Loucy (cell line): ENCODE results near the gene LRRC47.

Experiments used
- H2AFZ ChIP-seq: fragments of 200-600 bp; sonication (generic); 2 replicates; pipeline ENCODE4 v1.6.0; 2016; ENCODE audit warnings: antibody characterized with exemption, mild to moderate bottlenecking, low read length, moderate library complexity
- H3F3A ChIP-seq: fragments of 200-600 bp; 2 replicates; pipeline ENCODE4 v1.6.0; 2016; ENCODE audit warnings: antibody characterized with exemption, low read depth, mild to moderate bottlenecking
- H3K27me3 ChIP-seq: fragments of 200-600 bp; sonication (generic); 2 replicates; pipeline ENCODE4 v1.6.1; 2014; ENCODE audit warnings: low read length, mild to moderate bottlenecking; ENCODE audit not compliant: insufficient read depth, poor library complexity, severe bottlenecking
- H3K36me3 ChIP-seq: fragments of 200-600 bp; sonication (generic); 2 replicates; pipeline ENCODE4 v1.6.1; 2016; ENCODE audit warnings: low read length; ENCODE audit not compliant: insufficient read depth
- H3K4me1 ChIP-seq: fragments of 200-600 bp; sonication (generic); 2 replicates; pipeline ENCODE4 v1.5.1; 2014; ENCODE audit warnings: low read length, mild to moderate bottlenecking; ENCODE audit not compliant: insufficient read depth, poor library complexity, severe bottlenecking
- H3K4me2 ChIP-seq: fragments of 200-600 bp; sonication (generic); 2 replicates; pipeline ENCODE4 v1.6.0; 2014; ENCODE audit warnings: antibody characterized with exemption, low read length, low read depth, mild to moderate bottlenecking; ENCODE audit not compliant: poor library complexity, severe bottlenecking
- H3K4me3 ChIP-seq: fragments of 200-600 bp; sonication (generic); 2 replicates; pipeline ENCODE4 v1.5.1; 2014; ENCODE audit warnings: low read length, mild to moderate bottlenecking, mixed read lengths; ENCODE audit not compliant: poor library complexity, severe bottlenecking
- H3K79me2 ChIP-seq: fragments of 200-600 bp; sonication (generic); 2 replicates; pipeline ENCODE4 v1.6.1; 2014; ENCODE audit warnings: low read length; ENCODE audit not compliant: insufficient read depth
- H3K9ac ChIP-seq: fragments of 200-600 bp; sonication (generic); 2 replicates; pipeline ENCODE4 v1.6.0; 2014; ENCODE audit warnings: mild to moderate bottlenecking, low read depth, low read length, moderate library complexity; ENCODE audit not compliant: poor library complexity, severe bottlenecking
- H3K9me2 ChIP-seq: fragments of 200-600 bp; sonication (generic); replicated peaks from 2 replicates; pipeline ENCODE4 v1.6.1; 2016; ENCODE audit warnings: low read depth, low read length, mixed read lengths
- H3K9me3 ChIP-seq: fragments of 200-600 bp; sonication (generic); 2 replicates; pipeline ENCODE4 v1.6.1; 2014; ENCODE audit warnings: mild to moderate bottlenecking, antibody characterized with exemption, low read length, low read depth; ENCODE audit not compliant: insufficient read depth
- H4K20me1 ChIP-seq: fragments of 200-600 bp; sonication (generic); 2 replicates; pipeline ENCODE4 v1.6.0; 2014; ENCODE audit warnings: antibody characterized with exemption, low read length, mild to moderate bottlenecking; ENCODE audit not compliant: insufficient read depth, poor library complexity, severe bottlenecking
- CTCF ChIP-seq: fragments of 200-600 bp; sonication (generic); conservative IDR thresholded peaks from 2 replicates; pipeline ENCODE4 v1.5.1; 2014; ENCODE audit warnings: mild to moderate bottlenecking, antibody characterized with exemption, low read length
- EZH2phosphoT487 ChIP-seq: fragments of 200-600 bp; IDR thresholded peaks from 2 replicates; pipeline ENCODE4 v1.6.1; 2018; ENCODE audit warnings: antibody characterized with exemption, mild to moderate bottlenecking, moderate library complexity, borderline replicate concordance

LRRC47 gene

GRCh38 chr1:3744646-3745045 is 51.7 kb downstream of the LRRC47 start:
- no peak for TF ChIP-seq EZH2phosphoT487
- TF ChIP-seq CTCF: no peak
- H3K9me3 ChIP-seq: no peaks in the 10 kb centered on the region
- no peaks in the 10 kb centered on the region for H3K79me2 ChIP-seq
- H3K36me3 ChIP-seq: no peaks in the 10 kb centered on the region
- no peak overlapping the region for H3K4me3 ChIP-seq
- H3F3A ChIP-seq: no peaks in the 10 kb centered on the region
- H4K20me1 ChIP-seq: no peaks in the 10 kb centered on the region
- no peaks in the 10 kb centered on the region for H3K9me2 ChIP-seq
- H3K4me2 ChIP-seq: no peak overlapping the region
- no peak overlapping the region for H3K9ac ChIP-seq
- no peaks in the 10 kb centered on the region for H3K27me3 ChIP-seq
- H2AFZ ChIP-seq: no peak overlapping the region
- no peaks in the 10 kb centered on the region for H3K4me1 ChIP-seq

- no peaks in the 10 kb centered on the region for H3K36me3 ChIP-seq
- no peaks in the 10 kb centered on the region for H3K27me3 ChIP-seq
- H2AFZ ChIP-seq: no peak overlapping the region
- no peaks in the 10 kb centered on the region for H3K9me3 ChIP-seq
- no peaks in the 10 kb centered on the region for H3K4me1 ChIP-seq
- H3K9me2 ChIP-seq: no peaks in the 10 kb centered on the region
- H3K9ac ChIP-seq: no peak overlapping the region
- H3K4me2 ChIP-seq: no peak overlapping the region
- H3K4me3 ChIP-seq: no peak overlapping the region
- H3K79me2 ChIP-seq: no peaks in the 10 kb centered on the region
- TF ChIP-seq CTCF (no peak), EZH2phosphoT487 (no peak)
- no peaks in the 10 kb centered on the region for H3F3A ChIP-seq
- no peaks in the 10 kb centered on the region for H4K20me1 ChIP-seq
Observed at GRCh38 chr1:3743826-3744225, 52.5 kb downstream of the LRRC47 start.

- H3K79me2 ChIP-seq: no peaks in the 10 kb centered on the region
- TF ChIP-seq EZH2phosphoT487: no peak
- no peak for TF ChIP-seq CTCF
- no peaks in the 10 kb centered on the region for H3K4me1 ChIP-seq
- no peaks in the 10 kb centered on the region for H4K20me1 ChIP-seq
- no peaks in the 10 kb centered on the region for H3K9me3 ChIP-seq
- H3K27me3 ChIP-seq: no peaks in the 10 kb centered on the region
- no peaks in the 10 kb centered on the region for H3F3A ChIP-seq
- no peaks in the 10 kb centered on the region for H3K9me2 ChIP-seq
- no peak overlapping the region for H3K9ac ChIP-seq
- H2AFZ ChIP-seq: no peak overlapping the region
- H3K4me2 ChIP-seq: no peak overlapping the region
- H3K4me3 ChIP-seq: no peak overlapping the region
- H3K36me3 ChIP-seq: no peaks in the 10 kb centered on the region
Observed at GRCh38 chr1:3743421-3743820, 52.9 kb downstream of the LRRC47 start.
